HL-60 (cell line): Measurements from ENCODE around the gene DTX4.

Experiments used
- CTCF ChIP-seq: IDR thresholded peaks from one replicate; pipeline ENCODE4 v1.5.1; 2011; ENCODE audit warnings: low read length, control low read depth, inconsistent platforms; ENCODE audit not compliant: insufficient read depth
- POLR2AphosphoS5 ChIP-seq: IDR thresholded peaks from 2 replicates; pipeline ENCODE4 v1.6.1; 2012; ENCODE audit warnings: low read depth

- TF ChIP-seq CTCF (no peak), POLR2AphosphoS5 (no peak)
Observed at GRCh38 chr11:59196777-59197176, 24.8 kb downstream of the DTX4 start.
